ENCODE results near the gene FOXP1. TPM values are rescaled to one million over a fixed set of nuclear protein-coding genes. Genes with fewer than 3 reads are reported as not detected.

FOXP1 gene
- total and polyA plus RNA-seq, 2 experiments from 2014 or later = 37.4 to 59.9 TPM

- Histone ChIP-seq H2AFZ (no peak overlapping the region), H3K9ac (no peak overlapping the region), H3K9me3 (ENCODE audit: low read depth) (no peaks in the 10 kb centered on the region), H3K9me2 (ENCODE audit: insufficient read depth) (no peaks in the 10 kb centered on the region), H4K20me1 (ENCODE audit: insufficient read depth) (no peaks in the 10 kb centered on the region), H3K4me3 (no peak overlapping the region), H3K27ac (no peak overlapping the region), H3K79me2 (ENCODE audit: insufficient read depth) (peaks cover 83% of the 10 kb centered on the region), H3K27me3 (replicated peaks; ENCODE audit: insufficient read depth) (no peaks in the 10 kb centered on the region), H3F3A (ENCODE audit: insufficient read depth) (no peaks in the 10 kb centered on the region), H3K4me1 (ENCODE audit: insufficient read depth) (no peaks in the 10 kb centered on the region), H3K36me3 (ENCODE audit: low read depth) (no peaks in the 10 kb centered on the region), H3K4me2 (ENCODE audit: unreplicated experiment) (no peak overlapping the region)
- WGBS, 2 experiments (ENCODE audit: low coverage in 1 of 2, low lambda C conversion rate in 2 of 2, missing lambda C conversion rate in 2 of 2) = 82 to 85% methylated on average over 6 of the region's 6 CpGs
- in situ Hi-C loops (cut with MboI) = no loop called here
- TF ChIP-seq EZH2phosphoT487 (IDR thresholded peaks at IDR 0.05; ENCODE audit: insufficient read depth, low read depth) (no peak), EZH2 (IDR thresholded peaks at IDR 0.05; ENCODE audit: insufficient read depth, poor library complexity, severe bottlenecking) (no peak)
- DNase-seq = no peak
Observed at GRCh38 chr3:71417791-71418190, 165.7 kb downstream of the FOXP1 start.

- H3K27ac ChIP-seq = no peak overlapping the region
- no peaks in the 10 kb centered on the region for H3K27me3 ChIP-seq (replicated peaks; ENCODE audit: insufficient read depth)
- 95 to 96% methylated on average over 8 of the region's 8 CpGs for WGBS, 2 experiments (ENCODE audit: low coverage in 1 of 2, low lambda C conversion rate in 2 of 2, missing lambda C conversion rate in 2 of 2)
- H3K9me2 ChIP-seq (ENCODE audit: insufficient read depth) = no peaks in the 10 kb centered on the region
- no peaks in the 10 kb centered on the region for H4K20me1 ChIP-seq (ENCODE audit: insufficient read depth)
- no peaks in the 10 kb centered on the region for H3K9me3 ChIP-seq (ENCODE audit: low read depth)
- no peaks in the 10 kb centered on the region for H3F3A ChIP-seq (ENCODE audit: insufficient read depth)
- no peak overlapping the region for H3K4me3 ChIP-seq
- H3K9ac ChIP-seq = no peak overlapping the region
- H3K79me2 ChIP-seq (ENCODE audit: insufficient read depth) = peaks cover 80% of the 10 kb centered on the region
- in situ Hi-C loops (cut with MboI) = no loop called here
- TF ChIP-seq EZH2phosphoT487 (IDR thresholded peaks at IDR 0.05; ENCODE audit: insufficient read depth, low read depth) = no peak
- no peak for TF ChIP-seq EZH2 (IDR thresholded peaks at IDR 0.05; ENCODE audit: insufficient read depth, poor library complexity, severe bottlenecking)
- H3K4me2 ChIP-seq (ENCODE audit: unreplicated experiment) = no peak overlapping the region
- H3K36me3 ChIP-seq (ENCODE audit: low read depth) = no peaks in the 10 kb centered on the region
- DNase-seq = no peak
- no peak overlapping the region for H2AFZ ChIP-seq
- no peaks in the 10 kb centered on the region for H3K4me1 ChIP-seq (ENCODE audit: insufficient read depth)
Observed at GRCh38 chr3:71416876-71417275, 166.7 kb downstream of the FOXP1 start.

- H3F3A ChIP-seq (ENCODE audit: insufficient read depth) = no peaks in the 10 kb centered on the region
- H4K20me1 ChIP-seq (ENCODE audit: insufficient read depth) = no peaks in the 10 kb centered on the region
- H3K36me3 ChIP-seq (ENCODE audit: low read depth) = no peaks in the 10 kb centered on the region
- no peaks in the 10 kb centered on the region for H3K27me3 ChIP-seq (replicated peaks; ENCODE audit: insufficient read depth)
- H2AFZ ChIP-seq = no peak overlapping the region
- H3K9ac ChIP-seq = no peak overlapping the region
- no peak overlapping the region for H3K27ac ChIP-seq
- H3K4me2 ChIP-seq (ENCODE audit: unreplicated experiment) = no peak overlapping the region
- H3K79me2 ChIP-seq (ENCODE audit: insufficient read depth) = peaks cover 72% of the 10 kb centered on the region
- H3K4me3 ChIP-seq = no peak overlapping the region
- in situ Hi-C loops (cut with MboI) = no loop called here
- H3K9me3 ChIP-seq (ENCODE audit: low read depth) = no peaks in the 10 kb centered on the region
- DNase-seq = no peak
- no peaks in the 10 kb centered on the region for H3K9me2 ChIP-seq (ENCODE audit: insufficient read depth)
- no peaks in the 10 kb centered on the region for H3K4me1 ChIP-seq (ENCODE audit: insufficient read depth)
- TF ChIP-seq EZH2 (IDR thresholded peaks at IDR 0.05; ENCODE audit: insufficient read depth, poor library complexity, severe bottlenecking) (no peak), EZH2phosphoT487 (IDR thresholded peaks at IDR 0.05; ENCODE audit: insufficient read depth, low read depth) (no peak)
- 92 to 97% methylated on average over 2 of the region's 2 CpGs for WGBS, 2 experiments (ENCODE audit: low coverage in 1 of 2, low lambda C conversion rate in 2 of 2, missing lambda C conversion rate in 2 of 2)
Observed at GRCh38 chr3:71415681-71416122, 167.8 kb downstream of the FOXP1 start.

- in situ Hi-C loops (cut with MboI) = no loop called here
- H2AFZ ChIP-seq = no peak overlapping the region
- no peaks in the 10 kb centered on the region for H3K27me3 ChIP-seq (replicated peaks; ENCODE audit: insufficient read depth)
- H3K4me1 ChIP-seq (ENCODE audit: insufficient read depth) = no peaks in the 10 kb centered on the region
- no peak for TF ChIP-seq EZH2 (IDR thresholded peaks at IDR 0.05; ENCODE audit: insufficient read depth, poor library complexity, severe bottlenecking)
- TF ChIP-seq EZH2phosphoT487 (IDR thresholded peaks at IDR 0.05; ENCODE audit: insufficient read depth, low read depth) = no peak
- H3K9me2 ChIP-seq (ENCODE audit: insufficient read depth) = no peaks in the 10 kb centered on the region
- H3K4me2 ChIP-seq (ENCODE audit: unreplicated experiment) = no peak overlapping the region
- no peak overlapping the region for H3K9ac ChIP-seq
- no peaks in the 10 kb centered on the region for H3F3A ChIP-seq (ENCODE audit: insufficient read depth)
- H3K36me3 ChIP-seq (ENCODE audit: low read depth) = no peaks in the 10 kb centered on the region
- H3K9me3 ChIP-seq (ENCODE audit: low read depth) = no peaks in the 10 kb centered on the region
- no peak overlapping the region for H3K4me3 ChIP-seq
- no peak for DNase-seq
- no peak overlapping the region for H3K27ac ChIP-seq
- peaks cover 70% of the 10 kb centered on the region for H3K79me2 ChIP-seq (ENCODE audit: insufficient read depth)
- H4K20me1 ChIP-seq (ENCODE audit: insufficient read depth) = no peaks in the 10 kb centered on the region
- WGBS, 2 experiments (ENCODE audit: low coverage in 1 of 2, low lambda C conversion rate in 2 of 2, missing lambda C conversion rate in 2 of 2) = 94 to 95% methylated on average over 14 to 15 of the region's 15 CpGs
Observed at GRCh38 chr3:71414189-71414927, 169.2 kb downstream of the FOXP1 start.
